HepG2 (cell line): ENCODE measurements around the gene IER2. TPM values are rescaled to one million over a fixed set of nuclear protein-coding genes. Genes with fewer than 3 reads are reported as not detected.

Experiments used
- ELF4 ChIP-seq: sonication (generic); formaldehyde crosslinking; IDR thresholded peaks from 2 replicates; pipeline ENCODE4 v1.5.0; 2020; ENCODE audit warnings: missing genetic modification reagents, mild to moderate bottlenecking, moderate library complexity, borderline replicate concordance
- GATAD2A ChIP-seq: IDR thresholded peaks from 2 replicates; pipeline ENCODE4 v1.6.1; 2016
- GZF1 ChIP-seq: sonication (generic); formaldehyde crosslinking; IDR thresholded peaks from 2 replicates; pipeline ENCODE4 v1.5.1; 2020; ENCODE audit warnings: mild to moderate bottlenecking, missing genetic modification reagents
- HES4 ChIP-seq: sonication (generic); formaldehyde crosslinking; IDR thresholded peaks from 2 replicates; pipeline ENCODE4 v1.9.0; 2021; ENCODE audit warnings: mild to moderate bottlenecking, missing genetic modification reagents, borderline replicate concordance
- KDM2A ChIP-seq: sonication (generic); formaldehyde crosslinking; IDR thresholded peaks from 2 replicates; pipeline ENCODE4 v1.4.0; 2020; ENCODE audit warnings: low read depth, missing genetic modification reagents, borderline replicate concordance
- LCORL ChIP-seq, 2 experiments: fragments of 450-650 bp in 1 of 2; sonication (generic) in 1 of 2; formaldehyde crosslinking in 1 of 2; IDR thresholded peaks; 2 replicates each; pipeline versions ENCODE4 v1.5.0 to v1.6.1; 2017 to 2020; ENCODE audit warnings: antibody characterized with exemption in 1 of 2, missing genetic modification reagents in 1 of 2
- PAXIP1 ChIP-seq: sonication (generic); formaldehyde crosslinking; conservative IDR thresholded peaks from 2 replicates; pipeline ENCODE4 v1.4.0; 2020; ENCODE audit warnings: mild to moderate bottlenecking, missing genetic modification reagents, moderate library complexity
- PHF21A ChIP-seq: sonication (generic); formaldehyde crosslinking; IDR thresholded peaks from 2 replicates; pipeline ENCODE4 v1.5.0; 2020; ENCODE audit warnings: mild to moderate bottlenecking, missing genetic modification reagents
- PHF8 ChIP-seq: sonication (generic); formaldehyde crosslinking; IDR thresholded peaks from 2 replicates; pipeline ENCODE4 v1.5.0; 2020; ENCODE audit warnings: missing genetic modification reagents
- PITX1 ChIP-seq: sonication (generic); formaldehyde crosslinking; IDR thresholded peaks from 2 replicates; pipeline ENCODE4 v1.5.1; 2020; ENCODE audit warnings: mild to moderate bottlenecking, missing genetic modification reagents
- POGK ChIP-seq: sonication (generic); formaldehyde crosslinking; conservative IDR thresholded peaks from 2 replicates; pipeline ENCODE4 v1.8.0; 2022; ENCODE audit warnings: mild to moderate bottlenecking, moderate library complexity, missing genetic modification reagents
- RFXAP ChIP-seq: sonication (generic); formaldehyde crosslinking; IDR thresholded peaks from 2 replicates; pipeline ENCODE4 v1.4.0; 2020; ENCODE audit warnings: missing genetic modification reagents, borderline replicate concordance
- TOE1 ChIP-seq: sonication (generic); formaldehyde crosslinking; IDR thresholded peaks from 2 replicates; pipeline ENCODE4 v1.4.0; 2020; ENCODE audit warnings: mild to moderate bottlenecking, missing genetic modification reagents
- YY1 ChIP-seq: IDR thresholded peaks from 2 replicates; pipeline ENCODE4 v1.6.1; 2011; ENCODE audit warnings: low read length, low read depth, moderate library complexity, mild to moderate bottlenecking; ENCODE audit not compliant: insufficient read depth, insufficient replicate concordance
- ZBTB7B ChIP-seq: sonication (generic); formaldehyde crosslinking; IDR thresholded peaks from 2 replicates; pipeline ENCODE4 v1.4.0; 2020; ENCODE audit warnings: missing genetic modification reagents
- ZFX ChIP-seq: sonication (generic); formaldehyde crosslinking; IDR thresholded peaks from 2 replicates; pipeline ENCODE4 v1.4.0; 2020; ENCODE audit warnings: mild to moderate bottlenecking, low read depth, missing genetic modification reagents, moderate library complexity
- ZKSCAN8 ChIP-seq: IDR thresholded peaks from 2 replicates; pipeline ENCODE4 v1.6.1; 2016; ENCODE audit warnings: borderline replicate concordance, missing genetic modification reagents, missing compliant biosample characterization
- ZNF280B ChIP-seq: sonication (generic); formaldehyde crosslinking; IDR thresholded peaks from 2 replicates; pipeline ENCODE4 v1.5.0; 2020; ENCODE audit warnings: missing genetic modification reagents, mild to moderate bottlenecking, borderline replicate concordance
- ZNF30 ChIP-seq: sonication (generic); formaldehyde crosslinking; IDR thresholded peaks from 2 replicates; pipeline ENCODE4 v1.5.0; 2020; ENCODE audit warnings: mild to moderate bottlenecking, missing genetic modification reagents
- ZNF331 ChIP-seq: sonication (generic); formaldehyde crosslinking; IDR thresholded peaks from 2 replicates; pipeline ENCODE4 v1.4.0; 2020; ENCODE audit warnings: missing genetic modification reagents
- ZNF333 ChIP-seq: sonication (generic); formaldehyde crosslinking; IDR thresholded peaks from 2 replicates; pipeline ENCODE4 v1.4.0; 2020; ENCODE audit warnings: mild to moderate bottlenecking, missing genetic modification reagents, borderline replicate concordance
- ZNF850 ChIP-seq: sonication (generic); formaldehyde crosslinking; conservative IDR thresholded peaks from 2 replicates; pipeline ENCODE4 v1.9.0; 2021; ENCODE audit warnings: mild to moderate bottlenecking, missing genetic modification reagents
- polyA plus RNA-seq, 8 experiments: library from polyadenylated mRNA; depleted of rRNA in 3 of 8; stranded (reverse) in 7 of 8; unstranded in 1 of 8; fragments of >200 nt; fragmentation: Illumina TruSeq in 4 of 8; extraction: Trizol in 4 of 8; gene quantifications; 2 replicates each; pipeline versions ENCODE4 v1.2.1 to v1.2.3, GENCODE V29; 2011 to 2016; ENCODE audit warnings: low read depth in 4 of 8, missing spikeins in 1 of 8, mixed read lengths in 1 of 8; ENCODE audit not compliant: insufficient read depth in 1 of 8
- total RNA-seq, 5 experiments: library from RNA; depleted of rRNA; stranded (reverse); fragments of >200 nt; fragmentation: Illumina TruSeq; extraction: Trizol; gene quantifications; 2 replicates each; pipeline ENCODE4 v1.2.3, GENCODE V29; 2016; ENCODE audit warnings: low read depth in 1 of 5

IER2 gene
- total and polyA plus RNA-seq, 2 of the 13 experiments (the other 11 are each of a cell fraction or from before 2014, with no cell fraction given) = 10.1 to 14.3 TPM

- TF ChIP-seq RFXAP (0 out of 2 replicates have a peak, but pooled peaks have one; percentile 37), ELF4 (CRISPR knock-in tag) (peak; percentile 66; the same call in 1 of the 2 replicates), PITX1 (CRISPR knock-in tag) (0 out of 2 replicates have a peak, but pooled peaks have one; percentile 51), ZBTB7B (CRISPR knock-in tag) (peak; percentile 16; the same call in 1 of the 2 replicates), ZNF331 (peak; percentile 87), GATAD2A (CRISPR knock-in tag) (peak; percentile 77), YY1 (peak; percentile 99), ZNF333 (CRISPR knock-in tag) (peak; percentile 54; the same call in 1 of the 2 replicates), TOE1 (CRISPR knock-in tag) (no peak), PAXIP1 (CRISPR knock-in tag) (peak; percentile 71), PHF8 (CRISPR knock-in tag) (peak; percentile 77; the same call in 1 of the 2 replicates), ZKSCAN8 (CRISPR knock-in tag) (0 out of 2 replicates have a peak, but pooled peaks have one; percentile 53), ZFX (CRISPR knock-in tag) (peak; percentile 93), ZNF850 (CRISPR knock-in tag) (0 out of 2 replicates have a peak, but pooled peaks have one; percentile 70), HES4 (0 out of 2 replicates have a peak, but pooled peaks have one; percentile 25), KDM2A (CRISPR knock-in tag) (peak; percentile 87), GZF1 (0 out of 2 replicates have a peak, but pooled peaks have one; percentile 42), PHF21A (peak; percentile 84), POGK (CRISPR knock-in tag) (peak; percentile 26; the same call in 1 of the 2 replicates), LCORL (IDR thresholded peaks at IDR 0.05) (0 out of 2 replicates have a peak, but pooled peaks have one; percentile 19), LCORL (CRISPR knock-in tag; IDR thresholded peaks at IDR 0.05) (peak; percentile 93), ZNF280B (CRISPR knock-in tag) (peak; percentile 50; the same call in 1 of the 2 replicates), ZNF30 (no peak)
These were observed at the start of gene IER2, which contains the start of gene STX10 (continued) for GRCh38 chr19:13150187-13150930.
